GM19438 (cell line): ENCODE results near the gene CCDC43.
"Not testable (repeated sequence)": the region's sequence is repeated elsewhere in the genome, so short reads cannot be mapped to it uniquely, and the experiment has no call there.

ENCODE experiments used
- ATAC-seq: cut with Tn5 transposase; IDR thresholded peaks from one replicate; pipeline ENCODE4 v1.9.1; 2021; ENCODE audit warnings: low read depth; ENCODE audit not compliant: unreplicated experiment

The CCDC43 gene

DNA sequence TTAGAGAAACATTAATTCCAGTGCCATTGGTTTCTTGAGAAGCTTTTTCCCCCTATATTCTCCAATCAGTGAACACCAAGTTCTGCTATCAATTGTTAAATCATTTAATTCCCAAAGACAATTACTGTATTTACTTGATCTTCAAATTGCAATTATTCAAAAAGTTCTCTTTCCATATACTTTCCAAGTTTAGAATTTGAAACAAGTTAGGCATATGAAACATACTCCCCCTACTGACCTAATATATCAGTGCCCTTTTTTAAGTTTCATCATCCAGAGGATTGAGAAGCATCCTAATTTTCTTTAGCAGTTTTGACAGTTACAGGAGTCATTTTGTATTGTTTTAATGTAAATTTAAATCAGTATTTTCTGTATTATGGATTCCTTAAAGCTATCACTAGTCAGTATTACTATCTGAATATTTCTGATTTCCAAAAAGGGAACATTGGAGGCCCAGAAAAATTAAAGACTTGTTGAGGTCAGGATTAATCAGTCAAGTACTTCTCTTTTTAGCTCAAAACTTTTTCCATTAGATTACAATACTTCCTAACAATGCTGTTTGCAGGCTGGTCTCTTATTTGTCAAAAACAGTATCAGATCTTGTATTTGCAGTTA is 17.0 kb downstream of the CCDC43 start:
- ATAC-seq = no peak

DNA sequence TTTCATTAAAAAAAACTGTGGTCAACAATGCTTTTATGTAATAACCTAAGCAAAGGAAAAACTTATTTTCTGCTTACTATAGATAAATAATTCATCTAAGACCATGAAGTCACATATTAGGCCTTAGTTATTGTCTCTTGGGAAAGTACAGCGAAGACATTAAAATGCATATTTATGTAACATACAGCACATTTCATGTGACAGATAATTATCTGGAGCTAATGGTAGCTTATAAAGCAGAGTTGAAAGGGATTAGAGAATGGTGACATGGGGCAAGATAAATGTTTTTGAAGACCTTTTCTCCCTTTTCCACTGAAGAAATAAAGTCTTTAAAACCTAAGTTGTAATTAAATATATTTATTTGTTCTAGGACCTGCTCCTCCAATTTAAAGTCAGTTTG is 23.6 kb downstream of the CCDC43 start:
- no peak for ATAC-seq

DNA sequence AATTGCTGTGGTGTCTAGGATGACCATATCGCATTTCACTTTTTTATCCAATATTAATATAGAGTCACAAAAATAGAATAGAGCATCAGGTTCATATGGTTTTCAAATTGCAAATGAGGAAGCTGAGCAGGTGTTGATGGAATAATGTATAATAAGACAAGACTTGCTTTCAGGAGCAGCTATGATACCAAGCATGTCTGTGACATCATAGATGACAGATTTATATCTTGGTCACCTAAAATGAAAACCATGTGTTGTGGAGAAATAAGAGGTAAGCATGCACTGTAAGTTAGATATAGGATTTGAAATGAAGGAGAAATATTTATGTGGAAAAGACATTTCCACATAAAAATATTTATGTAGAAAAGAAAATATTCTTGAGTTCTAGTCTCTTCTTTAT is 24.7 kb downstream of the CCDC43 start:
- ATAC-seq = no peak

DNA sequence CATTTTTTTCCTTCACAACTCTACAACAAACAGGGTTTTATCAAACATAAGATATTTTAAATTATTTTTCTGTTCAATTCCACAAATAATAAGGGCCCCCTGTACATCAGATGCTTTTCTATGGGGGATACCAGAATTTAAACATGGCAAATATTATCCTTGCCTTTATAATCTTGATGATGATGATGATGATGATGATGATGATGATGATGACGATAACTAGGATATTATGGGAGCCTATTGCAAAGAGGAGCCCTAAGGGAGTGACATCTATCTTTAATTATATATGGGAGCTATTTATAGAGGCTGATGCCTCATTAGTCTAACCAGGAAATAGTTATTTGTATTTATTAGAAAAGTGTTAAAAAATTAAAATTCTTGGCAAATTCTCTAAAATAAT is 26.5 kb downstream of the CCDC43 start:
- ATAC-seq = no peak

DNA sequence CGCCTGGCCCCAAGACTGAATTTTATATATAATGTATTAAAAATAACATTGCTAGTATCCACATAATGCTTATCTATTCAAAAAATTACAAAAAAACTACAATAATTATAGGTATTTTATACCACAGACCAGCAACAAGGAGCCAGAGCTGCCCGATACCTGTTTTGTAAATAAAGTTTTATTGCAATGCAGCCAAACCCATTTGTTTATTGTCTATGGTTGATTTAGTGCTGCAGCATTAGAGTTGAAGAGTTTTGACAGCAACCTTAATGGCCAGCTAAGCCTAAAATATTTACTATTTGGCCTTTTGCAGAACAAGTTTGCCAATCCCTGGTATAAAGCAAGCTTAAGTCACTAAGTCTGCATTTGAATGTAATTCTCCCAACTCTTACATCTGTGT is 27.7 kb downstream of the CCDC43 start:
- no peak for ATAC-seq

DNA sequence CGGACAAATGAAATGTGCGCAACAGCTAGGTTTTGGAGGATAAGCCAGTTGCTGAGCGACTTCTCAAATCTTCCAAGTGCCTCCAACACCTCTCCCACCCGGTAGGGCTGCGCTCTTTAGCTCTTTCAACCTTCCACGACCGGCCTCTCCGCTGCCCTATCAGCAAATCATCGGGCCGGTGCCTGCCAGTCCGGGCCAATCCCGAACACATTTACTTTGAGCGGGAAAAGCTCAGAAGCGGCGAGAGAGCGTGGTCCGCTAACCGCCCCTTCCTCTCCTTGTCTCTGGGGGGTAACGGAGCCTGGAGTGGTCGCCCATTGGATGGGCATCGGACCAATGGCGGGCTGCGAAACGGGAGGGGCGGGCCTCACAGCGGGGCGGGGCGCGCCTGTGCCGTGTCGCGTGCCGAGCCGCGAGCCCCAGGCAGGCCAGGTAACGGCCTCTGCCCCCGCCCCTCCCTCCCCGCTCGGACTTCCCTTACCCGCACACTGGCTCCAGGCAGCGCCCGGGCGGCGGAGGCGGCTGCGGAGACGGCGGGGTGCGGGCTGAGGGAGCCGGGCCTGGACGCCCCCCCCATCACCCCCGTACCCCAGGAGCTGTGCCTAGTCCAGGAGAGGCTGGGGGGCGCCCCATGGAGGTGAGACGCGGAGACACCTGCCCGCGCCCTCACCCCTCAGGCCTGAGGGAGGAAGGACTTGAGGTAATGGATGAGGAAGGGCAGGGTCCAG is 33.4 kb downstream of the CCDC43 start, which contains the start of gene MEIOC:
Gene MEIOC (plus strand): TSS at position 486 of the 728 bp plus-strand sequence. CDS start 146 bp downstream, at position 632.
- no peak for ATAC-seq

DNA sequence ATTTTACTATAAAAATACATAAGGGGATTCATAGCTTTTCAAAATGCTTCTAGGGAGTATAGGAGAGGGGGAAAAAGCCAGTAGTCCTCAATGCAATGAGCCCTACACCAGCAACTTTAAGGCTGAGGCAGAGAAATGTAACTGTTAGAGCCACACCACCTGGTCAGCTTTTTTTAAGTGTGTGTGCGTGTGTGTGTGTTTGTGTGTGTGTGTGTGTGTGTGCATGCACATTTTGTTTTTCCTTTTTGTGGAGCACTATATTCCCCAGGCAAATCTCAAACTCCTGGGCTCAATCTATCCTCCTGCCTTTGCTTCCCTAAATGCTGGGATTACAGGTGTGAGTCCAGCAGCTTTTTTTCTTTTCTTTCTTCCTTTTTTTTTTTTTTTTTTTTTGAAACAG is 35.6 kb downstream of the CCDC43 start:
- no peak for ATAC-seq

DNA sequence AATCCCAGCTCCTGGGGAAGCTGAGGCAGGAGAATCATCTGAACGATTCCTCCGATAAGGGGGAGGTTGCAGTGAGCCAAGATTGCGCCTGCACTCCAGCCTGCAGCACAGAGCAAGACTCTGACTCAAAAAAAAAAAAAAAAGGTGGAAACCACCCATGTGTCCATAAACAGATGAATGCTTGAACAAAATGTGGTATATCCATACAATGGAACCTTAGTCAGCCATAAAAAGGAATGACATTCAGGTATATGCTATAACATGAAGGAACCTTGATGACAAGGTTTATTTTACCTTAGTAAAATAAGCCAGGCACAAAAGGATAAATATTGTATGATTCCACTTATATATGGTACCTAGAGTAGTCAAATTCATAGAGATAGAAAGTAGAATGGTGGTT is 36.2 kb downstream of the CCDC43 start:
- no peak for ATAC-seq

DNA sequence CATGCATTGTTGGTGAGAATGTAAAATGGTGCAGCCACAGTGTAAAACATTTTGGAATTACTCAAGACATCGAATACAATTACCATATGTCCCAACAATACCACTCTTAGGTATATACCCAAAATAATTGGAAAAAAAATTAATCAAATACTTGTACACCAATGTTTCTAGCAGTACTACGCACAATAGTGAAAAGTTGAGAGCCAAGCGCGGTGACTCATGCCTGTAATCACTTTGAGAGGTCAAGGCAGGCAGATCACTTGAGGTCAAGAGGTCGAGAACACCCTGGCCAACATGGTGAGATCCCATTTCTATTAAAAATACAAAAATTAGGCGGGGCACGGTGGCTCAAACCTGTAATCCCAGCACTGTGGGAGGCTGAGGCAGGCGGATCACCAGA is 36.8 kb downstream of the CCDC43 start:
- ATAC-seq = no peak

DNA sequence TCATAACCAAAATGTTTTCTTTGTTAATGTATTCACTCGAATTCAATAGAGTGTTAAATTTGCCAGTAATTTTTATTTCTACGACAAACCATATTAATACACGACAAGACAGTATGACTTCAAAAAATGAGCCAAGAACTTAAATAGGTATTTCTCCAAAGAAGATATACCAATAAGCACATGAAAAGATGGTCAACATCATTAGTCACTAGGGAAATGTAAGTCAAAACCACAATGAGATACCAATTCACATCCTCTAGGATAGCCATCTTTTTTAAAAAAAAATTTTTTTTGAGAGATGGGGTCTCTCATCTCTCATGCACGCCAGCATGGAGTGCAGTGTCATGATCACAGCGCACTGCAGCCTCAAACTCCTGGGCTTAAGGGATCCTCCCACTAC is 38.3 kb downstream of the CCDC43 start:
- no peak for ATAC-seq

DNA sequence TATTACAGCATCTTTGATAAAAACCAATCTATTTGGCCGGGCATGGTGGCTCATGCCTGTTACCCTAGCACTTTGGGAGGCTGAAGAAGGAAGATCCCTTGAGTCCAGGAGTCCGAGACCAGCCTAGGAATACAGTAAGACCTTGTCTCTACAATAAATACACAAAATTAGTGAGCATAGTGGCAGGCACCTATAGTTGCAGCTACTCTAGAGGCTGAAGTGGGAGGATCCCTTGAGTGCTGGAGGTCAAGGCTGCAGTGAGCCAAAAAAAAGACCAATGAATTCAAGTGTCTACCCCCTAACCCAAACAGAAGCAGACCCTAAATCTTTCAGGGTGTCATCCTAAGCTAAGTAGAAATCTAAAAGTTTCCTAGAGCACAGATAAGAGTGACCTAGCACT is 40.6 kb downstream of the CCDC43 start:
- no peak for ATAC-seq

DNA sequence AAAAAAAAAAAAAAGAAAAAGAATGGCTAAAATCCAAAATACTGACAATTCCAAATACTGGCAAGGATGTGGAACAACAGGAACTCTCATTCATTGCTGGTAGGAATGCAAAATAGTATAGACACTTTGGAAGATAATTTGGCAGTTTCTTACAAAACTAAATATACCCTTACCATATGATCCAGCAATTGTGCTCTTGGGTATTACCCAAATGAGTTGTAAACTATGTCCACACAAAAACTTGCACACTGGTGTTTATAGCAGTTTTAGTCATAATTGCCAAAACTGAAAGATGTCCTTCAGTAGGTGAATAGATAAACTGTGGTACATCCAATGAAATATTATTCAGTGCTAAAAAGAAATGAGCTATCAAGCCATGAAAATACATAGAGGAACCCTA is 41.8 kb downstream of the CCDC43 start:
- no peak for ATAC-seq

DNA sequence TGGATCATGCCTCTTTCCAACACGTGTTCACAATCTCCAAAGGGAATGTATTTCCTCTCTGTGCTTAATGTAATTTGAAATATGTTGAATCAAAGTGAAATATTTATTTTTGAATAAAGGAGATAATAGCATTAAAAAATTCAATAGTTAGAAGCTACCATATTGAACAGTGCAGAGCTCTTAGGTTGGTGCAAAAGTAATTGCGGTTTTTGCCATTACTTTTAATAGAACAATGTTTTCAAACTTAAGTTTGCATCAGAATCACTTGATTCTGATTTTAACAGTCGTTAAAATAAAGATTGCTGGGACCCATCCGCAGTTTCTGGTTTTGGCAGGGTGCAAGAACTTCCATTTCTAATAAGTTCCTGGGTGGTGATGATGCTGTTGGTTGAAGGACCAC is 43.3 kb downstream of the CCDC43 start:
- no peak for ATAC-seq

DNA sequence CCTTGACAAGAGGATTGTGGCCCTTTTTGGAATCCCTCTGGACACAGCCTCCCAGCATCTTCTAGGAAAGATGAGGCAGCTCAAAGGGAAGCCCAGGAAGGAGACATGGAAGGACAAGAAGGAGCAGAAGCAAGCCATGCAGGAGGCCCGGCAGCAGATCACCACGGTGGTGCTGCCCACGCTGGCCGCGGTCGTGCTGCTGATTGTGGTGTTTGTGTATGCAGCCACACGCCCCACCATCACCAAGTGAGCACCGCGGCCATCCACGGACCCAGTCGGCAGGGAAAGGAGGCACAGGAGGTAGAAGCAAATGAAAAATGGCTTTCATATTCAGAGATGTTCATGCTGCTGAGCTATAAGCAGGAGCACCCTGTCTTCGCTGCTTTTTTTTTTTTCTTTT is 44.2 kb downstream of the CCDC43 start:
- no peak for ATAC-seq

DNA sequence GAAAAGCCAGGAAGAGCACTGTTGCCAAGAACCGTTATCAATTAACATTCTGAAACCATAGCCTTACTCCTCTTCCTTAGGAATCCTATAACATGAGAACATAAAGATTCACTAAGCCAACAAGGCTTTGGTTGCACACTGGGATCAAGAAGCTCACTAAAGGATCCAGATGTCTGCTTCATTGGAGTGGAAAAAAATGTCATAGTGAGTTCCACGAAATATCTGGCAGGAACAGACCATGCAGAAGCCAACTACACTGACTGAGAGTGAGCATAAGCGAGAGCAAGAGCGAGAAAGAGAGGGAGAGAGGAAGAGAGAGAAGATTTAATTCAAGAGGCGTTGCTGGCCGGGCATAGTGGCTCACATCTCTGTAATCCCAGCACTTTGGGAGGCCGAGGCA is 46.7 kb downstream of the CCDC43 start:
- ATAC-seq = no peak

DNA sequence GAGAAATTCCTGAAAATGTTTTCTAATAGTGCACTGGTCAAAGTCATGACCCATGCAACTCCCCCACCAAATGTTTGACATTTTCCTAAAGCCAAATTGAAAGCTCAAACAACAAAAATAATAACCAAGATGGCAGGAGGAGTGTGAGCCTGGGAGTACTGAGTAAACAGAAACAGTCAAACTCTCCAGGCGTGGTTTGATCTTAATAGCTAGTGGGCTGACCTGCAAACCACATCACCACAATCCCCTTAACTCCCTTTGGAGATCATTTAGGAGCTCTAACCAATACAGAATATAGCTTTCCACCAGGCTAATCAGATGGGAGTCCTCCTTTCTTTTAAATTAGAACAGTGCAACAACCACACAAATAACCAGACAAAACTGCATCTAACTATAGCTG is 52.5 kb downstream of the CCDC43 start:
- no peak for ATAC-seq

DNA sequence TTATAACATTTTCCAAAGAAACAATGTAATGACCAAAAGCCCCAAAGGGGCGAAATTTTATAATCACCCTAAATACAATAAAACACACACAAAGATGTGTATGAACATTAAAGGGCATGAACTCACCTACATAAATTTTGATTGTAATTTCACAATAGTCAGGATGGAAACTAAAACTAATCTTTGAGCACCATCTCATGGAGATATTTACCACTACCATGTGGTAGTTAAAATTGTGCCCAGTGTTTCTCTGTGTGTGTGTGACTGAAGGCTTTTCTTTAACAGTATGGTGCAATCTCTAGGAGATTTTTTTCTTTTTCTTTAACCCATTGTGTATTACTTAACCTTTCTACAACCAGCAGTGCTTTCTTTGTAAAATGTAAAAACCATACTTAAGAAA is 53.0 kb downstream of the CCDC43 start:
- no peak for ATAC-seq

DNA sequence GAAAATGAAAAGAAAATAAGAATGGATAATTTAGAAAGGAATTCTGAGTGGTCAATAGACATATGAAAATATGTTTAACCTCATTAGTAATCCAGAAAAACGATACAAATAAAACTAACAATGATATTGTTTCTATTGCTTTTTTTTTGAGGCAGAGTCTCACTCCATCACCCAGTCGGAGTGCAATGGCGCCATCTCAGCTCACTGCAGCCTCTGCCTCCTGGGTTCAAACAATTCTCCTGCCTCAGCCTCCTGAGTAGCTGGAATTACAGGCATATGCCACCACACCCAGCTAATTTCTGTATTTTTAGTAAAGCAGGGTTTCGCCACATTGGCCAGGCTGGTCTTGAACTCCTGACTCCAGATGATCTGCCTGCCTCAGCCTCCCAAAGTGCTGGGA is 55.2 kb downstream of the CCDC43 start:
- ATAC-seq = not testable (repeated sequence)

DNA sequence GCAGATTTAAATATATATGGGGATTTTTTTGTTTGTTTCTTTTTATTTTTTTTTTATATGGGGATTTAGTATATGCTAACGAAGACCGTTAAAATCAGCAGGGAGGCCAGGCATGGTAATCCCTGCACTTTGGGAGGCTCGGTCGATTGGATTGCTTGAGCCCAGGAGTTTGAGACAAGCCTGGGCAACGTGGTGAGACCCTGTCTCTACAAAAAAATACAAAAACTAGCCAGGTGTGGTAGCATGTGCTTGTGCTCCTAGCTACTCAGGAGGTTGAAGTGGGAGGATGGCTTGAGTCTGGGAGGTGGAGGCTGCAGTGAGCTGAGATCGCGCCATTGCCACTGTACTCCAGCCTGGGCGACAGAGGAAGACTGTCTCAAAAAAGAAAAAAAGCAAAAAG is 55.6 kb downstream of the CCDC43 start:
- no peak for ATAC-seq

DNA sequence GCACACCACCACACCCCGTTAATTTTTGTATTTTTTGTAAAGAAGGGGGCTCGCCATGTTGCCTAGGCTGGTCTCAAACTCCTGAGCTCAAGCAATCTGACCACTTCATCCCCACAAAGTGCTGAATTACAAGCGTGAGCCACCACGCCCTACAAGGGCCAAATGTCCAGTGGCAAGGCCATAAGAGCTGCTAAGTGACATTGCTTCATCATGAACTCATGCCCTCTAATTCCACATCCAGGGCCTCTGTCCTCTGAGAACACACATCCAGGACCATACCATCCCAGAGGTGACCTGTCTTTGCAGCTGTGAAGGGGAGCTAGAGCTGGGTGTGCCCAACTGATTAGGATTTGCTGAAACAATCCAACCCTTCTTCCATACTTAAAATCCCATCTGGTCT is 58.9 kb downstream of the CCDC43 start:
- ATAC-seq = no peak

DNA sequence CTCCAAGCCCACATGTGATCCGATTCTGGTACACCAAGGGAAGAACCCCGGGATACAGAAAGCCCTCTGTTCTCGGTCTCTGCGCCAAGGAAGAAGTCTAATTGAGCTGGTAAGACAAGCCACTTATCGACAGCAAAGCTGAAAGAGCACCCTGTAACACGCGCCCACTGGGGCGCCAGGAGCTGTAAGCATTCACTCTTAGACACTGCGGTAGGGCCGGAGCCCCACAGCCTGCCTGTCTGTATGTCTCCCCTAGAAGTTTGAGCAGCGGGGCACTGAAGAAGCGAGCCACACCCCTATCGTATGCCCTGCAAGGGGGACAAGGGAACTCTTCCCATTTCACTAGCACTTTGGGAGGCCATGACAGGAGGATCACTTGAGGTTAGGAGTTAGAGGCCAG is 60.3 kb downstream of the CCDC43 start:
- ATAC-seq = no peak
